Activated CD4-positive, alpha-beta T cell treated with anti-CD3 and anti-CD28 coated beads, Interleukin-2, amount 10 ng/mL, durations not matched to agents 7 days and 5 days (primary cell): Measurements from ENCODE around the gene APP. TPM values are rescaled to one million over a fixed set of nuclear protein-coding genes. Genes with fewer than 3 reads are reported as not detected.

Experiments
- CTCF ChIA-PET: fragments of 350-600 bp; sonication (Branson Sonifier 250); formaldehyde crosslinking; loops from one replicate; lab custom pipeline; 2021; ENCODE audit warnings: antibody characterized with exemption; lab: Charles Lee
- POLR2A ChIA-PET: fragments of 350-600 bp; sonication (Branson Sonifier 250); formaldehyde crosslinking; loops from one replicate; lab custom pipeline; 2021; ENCODE audit warnings: antibody characterized with exemption; lab: Charles Lee
- DNase-seq: peaks from one replicate; pipeline ENCODE4 v3.0.0-alpha.2; 2020
- H3K27ac Mint-ChIP-seq: one replicate; pipeline ENCODE4 v1.8.0; 2021; ENCODE audit warnings: mild to moderate bottlenecking, moderate library complexity, mixed read lengths
- H3K27me3 Mint-ChIP-seq: one replicate; pipeline ENCODE4 v1.8.0; 2021; ENCODE audit warnings: mixed read lengths
- H3K36me3 Mint-ChIP-seq: one replicate; pipeline ENCODE4 v1.8.0; 2021; ENCODE audit warnings: low read depth, mixed read lengths
- H3K4me1 Mint-ChIP-seq: one replicate; pipeline ENCODE4 v1.8.0; 2021; ENCODE audit warnings: mixed read lengths
- H3K4me3 Mint-ChIP-seq: one replicate; pipeline ENCODE4 v1.8.0; 2021; ENCODE audit warnings: mild to moderate bottlenecking, moderate library complexity, mixed read lengths
- H3K9me3 Mint-ChIP-seq: one replicate; pipeline ENCODE4 v1.8.0; 2021; ENCODE audit warnings: mixed read lengths
- total RNA-seq, 2 experiments: library from RNA; stranded (reverse); gene quantifications; one replicate each; pipeline ENCODE4 v1.2.3, GENCODE V29; 2021

Gene APP
- total RNA-seq, 2 experiments from 2014 or later: 31.0 to 31.4 TPM

DNA sequence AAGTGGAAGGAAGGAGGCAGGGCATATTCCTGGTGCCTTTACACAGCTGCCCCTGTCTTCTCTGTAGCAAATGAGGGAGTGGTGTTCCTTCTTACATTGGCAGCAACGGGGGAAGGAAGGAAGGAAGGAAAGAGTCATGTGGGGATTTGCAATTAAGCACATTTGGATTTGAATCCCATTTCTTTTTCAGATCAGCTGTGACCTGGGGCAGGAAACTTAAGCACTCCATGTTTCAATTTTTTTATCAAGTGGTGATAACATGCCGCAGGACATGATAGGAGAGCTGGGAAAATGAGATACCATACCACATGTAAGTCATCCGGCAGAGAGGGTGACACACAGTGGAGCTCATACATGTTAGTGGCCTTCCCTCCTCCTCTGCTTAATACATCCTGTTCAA, 186.8 kb downstream of the APP start:
- H3K4me3 Mint-ChIP-seq: no peak overlapping the region
- H3K4me1 Mint-ChIP-seq: peaks cover 2% of the 10 kb centered on the region
- no peaks in the 10 kb centered on the region for H3K9me3 Mint-ChIP-seq
- H3K27me3 Mint-ChIP-seq: no peaks in the 10 kb centered on the region
- H3K27ac Mint-ChIP-seq: no peak overlapping the region
- no peak for DNase-seq
- CTCF ChIA-PET: no interaction called here
- peaks cover 4% of the 10 kb centered on the region for H3K36me3 Mint-ChIP-seq
- POLR2A ChIA-PET: no interaction called here

DNA sequence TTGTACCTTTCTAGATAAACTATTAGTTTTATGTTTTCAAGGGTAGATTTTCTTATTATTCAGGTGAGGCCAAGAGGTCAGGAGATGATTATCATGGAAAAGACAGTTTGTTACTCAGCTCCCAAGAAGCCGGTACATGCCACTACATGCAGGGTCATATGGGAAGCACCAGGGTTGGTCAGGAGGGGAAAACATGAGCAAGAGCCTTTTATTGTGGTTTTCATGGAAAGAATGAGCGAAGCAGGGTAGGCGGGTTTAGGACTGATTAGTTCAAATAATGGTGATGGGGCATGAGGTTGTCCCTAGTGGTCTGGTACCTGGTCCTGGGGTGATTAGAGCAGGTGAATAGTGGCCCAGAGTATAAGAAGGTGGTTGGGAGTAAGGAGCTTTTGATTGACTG, 189.9 kb downstream of the APP start:
- no peak for DNase-seq
- Mint-ChIP-seq H3K27me3 (no peaks in the 10 kb centered on the region), H3K36me3 (peaks cover 4% of the 10 kb centered on the region), H3K27ac (no peak overlapping the region), H3K9me3 (no peaks in the 10 kb centered on the region), H3K4me3 (no peak overlapping the region), H3K4me1 (peaks cover 4% of the 10 kb centered on the region)
- ChIA-PET CTCF (interaction anchor here (1.8 kb wide), 1 partner anchor 10 kb away, joined by 3 read pairs; no protein-coding TSS in a partner anchor), POLR2A (no interaction called here)

DNA sequence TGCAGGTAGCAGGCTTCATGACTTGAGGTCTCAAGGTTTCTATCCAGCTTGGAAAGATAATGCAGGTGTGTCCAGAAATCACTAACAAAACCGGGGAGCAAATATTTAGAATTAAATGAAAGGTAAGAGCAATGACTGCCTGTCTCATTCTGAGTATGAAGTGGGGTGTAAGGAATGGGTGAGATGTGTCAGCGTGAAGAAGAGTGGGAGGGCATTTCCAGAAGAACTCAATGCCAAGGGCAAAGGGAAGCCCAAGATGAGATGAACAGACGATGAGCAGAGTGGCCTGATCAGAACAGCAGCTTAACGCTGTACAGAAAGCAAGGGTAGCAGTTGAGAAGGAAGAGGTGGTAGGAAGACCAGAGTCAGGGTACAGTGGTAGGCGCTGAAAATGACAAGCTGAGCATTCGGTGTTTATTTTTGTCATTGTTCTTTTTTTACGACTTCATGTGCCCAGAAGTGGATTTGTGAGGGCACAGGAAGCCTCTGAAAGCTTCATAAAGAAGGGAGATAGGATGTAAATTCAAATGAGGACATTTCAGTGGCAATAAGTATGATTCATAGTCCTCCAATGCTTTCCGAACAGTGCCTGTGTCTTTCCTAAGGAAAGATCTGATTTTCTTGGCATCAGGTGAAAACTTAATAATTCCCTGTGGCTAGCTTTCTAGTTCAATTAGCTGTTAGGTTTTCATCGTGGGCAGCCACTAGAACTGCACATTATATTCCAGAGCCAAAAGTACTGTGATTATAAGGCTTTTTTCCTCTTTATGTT, 190.5 kb downstream of the APP start:
- no peak overlapping the region for H3K4me3 Mint-ChIP-seq
- CTCF ChIA-PET: interaction anchor here (1.8 kb wide), 1 partner anchor 11 kb away, joined by 3 read pairs; no protein-coding TSS in a partner anchor
- DNase-seq: no peak
- no peaks in the 10 kb centered on the region for H3K27me3 Mint-ChIP-seq
- no peaks in the 10 kb centered on the region for H3K9me3 Mint-ChIP-seq
- peaks cover 4% of the 10 kb centered on the region for H3K4me1 Mint-ChIP-seq
- H3K27ac Mint-ChIP-seq: no peak overlapping the region
- POLR2A ChIA-PET: no interaction called here
- H3K36me3 Mint-ChIP-seq: peaks cover 6% of the 10 kb centered on the region

DNA sequence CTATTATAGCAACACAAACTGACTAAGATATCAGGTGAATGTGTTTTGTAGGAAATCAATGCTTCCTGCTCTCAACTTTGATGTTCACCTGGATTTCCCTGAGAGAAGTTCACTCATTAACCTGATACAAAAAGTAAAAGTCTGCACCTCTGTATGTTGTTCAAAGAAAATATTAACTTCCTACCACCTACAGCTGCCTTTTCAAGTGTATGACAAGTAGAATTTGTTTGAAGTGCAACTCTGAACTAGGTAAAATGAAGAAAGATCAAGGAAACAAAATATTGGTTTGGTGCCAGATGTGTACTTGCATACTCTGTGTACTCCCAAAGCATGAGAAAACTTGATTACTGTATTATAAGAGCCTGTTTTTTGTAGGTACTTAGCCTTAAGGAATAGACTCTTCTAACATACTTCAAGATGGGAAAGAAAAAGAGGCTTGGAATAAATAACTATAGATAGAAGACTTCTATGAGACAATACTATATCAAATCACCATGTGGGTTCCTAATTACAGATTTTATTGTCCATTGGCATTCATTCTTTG, 193.4 kb downstream of the APP start:
- ChIA-PET CTCF (no interaction called here), POLR2A (no interaction called here)
- Mint-ChIP-seq H3K9me3 (peaks cover under 1% of the 10 kb centered on the region), H3K27ac (no peak overlapping the region), H3K4me1 (peaks cover 3% of the 10 kb centered on the region), H3K4me3 (no peak overlapping the region), H3K27me3 (no peaks in the 10 kb centered on the region), H3K36me3 (peaks cover 14% of the 10 kb centered on the region)
- no peak for DNase-seq

- H3K9me3 Mint-ChIP-seq: peaks cover 13% of the 10 kb centered on the region
- H3K4me3 Mint-ChIP-seq: no peak overlapping the region
- no peak for DNase-seq
- H3K27ac Mint-ChIP-seq: no peak overlapping the region
- H3K27me3 Mint-ChIP-seq: no peaks in the 10 kb centered on the region
- peaks cover 3% of the 10 kb centered on the region for H3K4me1 Mint-ChIP-seq
- POLR2A ChIA-PET: interaction anchor here (0.6 kb wide), 1 partner anchor 27 kb away, joined by 3 read pairs; no protein-coding TSS in a partner anchor
- peaks cover 25% of the 10 kb centered on the region for H3K36me3 Mint-ChIP-seq
- CTCF ChIA-PET: no interaction called here
These were observed 195.6 kb downstream of the APP start for GRCh38 chr21:25974964-25975363.

DNA sequence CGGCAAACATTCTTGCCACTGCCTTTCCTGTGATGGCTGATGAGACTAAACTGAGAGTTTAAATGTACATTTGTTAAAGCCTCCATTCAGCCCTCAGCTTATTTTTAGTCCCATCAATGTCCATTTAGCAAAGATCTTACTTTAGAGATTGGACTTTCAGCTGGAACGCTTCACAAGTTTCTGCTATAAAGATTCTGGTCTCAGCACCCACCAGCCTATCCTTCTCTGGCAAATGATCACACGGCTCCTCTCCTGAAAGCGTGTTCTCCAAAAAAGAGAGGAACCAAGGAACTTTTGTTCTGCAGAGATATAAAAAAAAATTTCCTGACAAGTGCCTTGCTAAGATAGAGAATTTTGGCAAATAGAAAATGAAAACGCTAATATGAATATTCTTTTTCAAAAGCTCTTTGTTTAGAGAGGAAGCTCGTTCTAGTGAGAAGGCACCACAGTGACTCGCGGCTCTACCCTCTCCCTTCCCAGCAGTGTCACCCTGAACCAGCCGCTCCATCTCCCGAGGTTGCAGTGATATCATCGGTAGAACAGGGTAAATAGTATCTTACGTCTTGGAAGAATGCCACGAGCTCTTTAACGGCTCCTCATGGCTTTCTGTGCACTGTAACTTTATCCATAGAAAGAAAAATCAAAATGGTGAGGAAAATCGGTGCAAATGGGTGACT, 200.2 kb downstream of the APP start:
- peaks cover 11% of the 10 kb centered on the region for H3K4me1 Mint-ChIP-seq
- peaks cover 27% of the 10 kb centered on the region for H3K36me3 Mint-ChIP-seq
- no peak overlapping the region for H3K27ac Mint-ChIP-seq
- POLR2A ChIA-PET: no interaction called here
- CTCF ChIA-PET: interaction anchor here (0.6 to 0.9 kb wide), 2 partner anchors 86 to 164 kb away, joined by 3 to 4 read pairs; no protein-coding TSS in a partner anchor
- peaks cover 13% of the 10 kb centered on the region for H3K9me3 Mint-ChIP-seq
- no peak overlapping the region for H3K4me3 Mint-ChIP-seq
- no peaks in the 10 kb centered on the region for H3K27me3 Mint-ChIP-seq
- DNase-seq: no peak

- DNase-seq: no peak
- peaks cover 11% of the 10 kb centered on the region for H3K4me1 Mint-ChIP-seq
- peaks cover 13% of the 10 kb centered on the region for H3K9me3 Mint-ChIP-seq
- H3K36me3 Mint-ChIP-seq: peaks cover 23% of the 10 kb centered on the region
- CTCF ChIA-PET: interaction anchor here (0.6 to 1.4 kb wide), 6 partner anchors 9 to 50 kb away, joined by 3 to 5 read pairs (median 4); no protein-coding TSS in a partner anchor
- no peak overlapping the region for H3K4me3 Mint-ChIP-seq
- H3K27me3 Mint-ChIP-seq: no peaks in the 10 kb centered on the region
- POLR2A ChIA-PET: no interaction called here
- peak overlapping the region; percentile 87 for H3K27ac Mint-ChIP-seq
These were observed 202.6 kb downstream of the APP start for GRCh38 chr21:25967901-25968438.

DNA sequence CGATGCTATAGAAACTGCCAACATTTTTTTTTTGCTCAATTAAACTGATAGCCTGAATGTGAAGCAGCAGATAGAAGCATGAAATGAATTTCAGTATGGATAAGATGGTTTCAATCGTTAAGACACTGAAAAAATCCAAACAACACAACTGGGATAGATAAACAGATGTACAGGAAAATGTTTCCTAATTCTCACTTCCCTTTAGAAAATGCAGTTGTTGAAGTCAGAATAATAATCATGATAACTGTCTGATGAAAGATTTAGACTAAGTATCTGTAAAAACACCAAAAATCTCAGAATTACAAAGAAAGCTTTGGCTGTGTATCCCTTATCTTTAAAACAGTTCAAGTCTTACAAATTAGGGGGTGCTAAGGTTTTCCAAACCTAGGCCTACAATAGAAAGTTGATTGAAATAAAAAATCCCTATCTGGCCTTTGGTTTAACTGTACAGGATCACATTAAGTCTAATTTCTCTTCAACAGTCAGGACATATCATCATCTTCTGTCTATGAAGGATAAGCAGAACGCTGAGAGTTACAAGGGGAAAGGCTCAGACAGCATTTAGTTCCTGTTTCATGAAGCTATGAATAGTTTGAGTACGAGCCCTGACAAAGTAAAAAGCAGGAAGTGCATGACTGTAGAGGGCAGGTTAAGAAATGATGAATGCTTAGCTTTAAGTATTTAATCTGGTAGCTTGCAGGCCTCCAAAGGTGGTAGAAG, 203.2 kb downstream of the APP start:
- Mint-ChIP-seq H3K4me3 (no peak overlapping the region), H3K27ac (peak overlapping the region; percentile 87), H3K4me1 (peaks cover 11% of the 10 kb centered on the region), H3K9me3 (peaks cover 13% of the 10 kb centered on the region), H3K36me3 (peaks cover 20% of the 10 kb centered on the region), H3K27me3 (no peaks in the 10 kb centered on the region)
- POLR2A ChIA-PET: no interaction called here
- no peak for DNase-seq
- CTCF ChIA-PET: interaction anchor here (0.6 to 1.4 kb wide), 6 partner anchors 8 to 49 kb away, joined by 3 to 5 read pairs (median 4); no protein-coding TSS in a partner anchor

- H3K36me3 Mint-ChIP-seq: peaks cover 9% of the 10 kb centered on the region
- ChIA-PET POLR2A (no interaction called here), CTCF (no interaction called here)
- no peaks in the 10 kb centered on the region for H3K27me3 Mint-ChIP-seq
- H3K9me3 Mint-ChIP-seq: peaks cover 3% of the 10 kb centered on the region
- no peak for DNase-seq
- no peak overlapping the region for H3K27ac Mint-ChIP-seq
- no peak overlapping the region for H3K4me3 Mint-ChIP-seq
- peaks cover 12% of the 10 kb centered on the region for H3K4me1 Mint-ChIP-seq
These were observed 204.4 kb downstream of the APP start for GRCh38 chr21:25965951-25966707.

DNA sequence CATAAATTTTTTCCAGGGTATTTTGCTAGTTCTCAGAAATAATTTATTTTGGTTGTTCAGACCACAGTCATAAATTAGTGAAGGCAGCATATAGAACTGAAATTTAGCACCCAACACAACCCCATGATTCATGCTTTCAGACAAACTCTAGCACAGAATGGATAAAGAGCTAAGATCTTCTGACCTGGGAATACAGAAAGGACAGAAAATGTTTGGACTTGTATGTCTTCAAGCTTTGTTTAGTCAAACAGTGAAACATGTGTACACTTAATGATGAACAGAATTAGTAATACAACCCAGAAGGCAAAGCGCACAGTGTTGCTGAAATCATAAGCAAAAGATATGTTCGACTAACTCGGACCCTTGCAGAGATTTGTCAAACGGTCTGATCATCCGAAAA, 205.6 kb downstream of the APP start:
- ChIA-PET POLR2A (no interaction called here), CTCF (interaction anchor here (0.7 kb wide), 1 partner anchor 206 kb away, joined by 3 read pairs; no protein-coding TSS in a partner anchor)
- no peak for DNase-seq
- peaks cover 14% of the 10 kb centered on the region for H3K4me1 Mint-ChIP-seq
- no peaks in the 10 kb centered on the region for H3K27me3 Mint-ChIP-seq
- no peak overlapping the region for H3K27ac Mint-ChIP-seq
- peaks cover 4% of the 10 kb centered on the region for H3K36me3 Mint-ChIP-seq
- H3K9me3 Mint-ChIP-seq: no peaks in the 10 kb centered on the region
- no peak overlapping the region for H3K4me3 Mint-ChIP-seq

DNA sequence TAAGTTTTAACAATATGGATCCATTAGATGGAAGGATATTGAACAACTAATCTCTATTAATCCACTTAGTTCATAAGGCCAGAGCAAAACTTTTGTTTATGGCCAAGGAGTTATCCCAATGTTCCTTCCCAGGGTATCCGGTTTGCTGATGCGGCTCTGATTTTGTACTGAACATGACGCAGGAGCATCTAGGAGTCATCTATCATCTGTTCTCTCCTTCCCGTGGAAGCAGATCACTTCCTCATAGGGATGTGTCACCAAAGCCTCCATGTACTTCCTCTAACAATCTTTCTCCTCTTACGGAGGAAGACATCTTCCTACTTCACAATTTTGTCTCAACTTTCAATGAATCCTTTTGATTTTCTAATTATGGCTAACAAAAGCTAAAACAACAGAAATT, 206.6 kb downstream of the APP start:
- Mint-ChIP-seq H3K9me3 (no peaks in the 10 kb centered on the region), H3K4me3 (no peak overlapping the region), H3K27ac (no peak overlapping the region), H3K36me3 (peaks cover 4% of the 10 kb centered on the region), H3K4me1 (peaks cover 14% of the 10 kb centered on the region), H3K27me3 (no peaks in the 10 kb centered on the region)
- ChIA-PET CTCF (no interaction called here), POLR2A (no interaction called here)
- no peak for DNase-seq

DNA sequence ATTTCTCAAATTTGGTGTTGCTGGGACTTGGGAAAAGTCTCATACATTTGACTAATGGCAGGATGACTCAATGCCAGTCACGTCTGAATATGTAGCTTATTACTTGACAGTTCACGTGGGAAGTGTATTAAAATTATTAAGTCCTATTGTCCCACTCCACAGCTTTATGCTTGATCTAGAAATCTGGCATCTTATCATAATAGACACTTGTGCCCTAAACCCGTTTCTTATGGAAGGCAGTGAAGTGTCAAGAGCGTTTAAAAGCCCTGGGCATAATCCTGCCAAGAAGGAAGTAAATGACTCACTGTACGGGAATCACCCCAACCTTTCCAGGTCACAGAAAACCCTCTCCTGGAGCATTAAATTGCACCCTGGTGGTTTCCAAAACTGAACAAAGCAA, 207.4 kb downstream of the APP start:
- POLR2A ChIA-PET: no interaction called here
- H3K27me3 Mint-ChIP-seq: no peaks in the 10 kb centered on the region
- H3K27ac Mint-ChIP-seq: no peak overlapping the region

More for the DNA sequence above, 207.4 kb downstream of the APP start:
- no peaks in the 10 kb centered on the region for H3K9me3 Mint-ChIP-seq
- DNase-seq: no peak
- H3K4me1 Mint-ChIP-seq: peaks cover 14% of the 10 kb centered on the region
- H3K36me3 Mint-ChIP-seq: peaks cover 4% of the 10 kb centered on the region
- CTCF ChIA-PET: interaction anchor here (0.6 to 1.1 kb wide), 3 partner anchors 15 to 60 kb away, joined by 3 to 5 read pairs (median 3); no protein-coding TSS in a partner anchor
- H3K4me3 Mint-ChIP-seq: no peak overlapping the region
